Stromal cell of bone marrow (primary cell): Measurements from ENCODE around the gene TSPEAR.
A peak's percentile ranks its signal among the peaks of the same experiment; 100 is the strongest.

Source experiments
- DNase-seq: peaks from one replicate; pipeline ENCODE4 v3.0.0-alpha.2; 2012; ENCODE audit warnings: low read depth

Gene TSPEAR

GRCh38 chr21:44462086-44462833, 249.1 kb downstream of the TSPEAR start:
- no peak for DNase-seq

GRCh38 chr21:44461464-44462001, 249.8 kb downstream of the TSPEAR start:
- no peak for DNase-seq

- DNase-seq: no peak
Measured at GRCh38 chr21:44461005-44461404, 250.4 kb downstream of the TSPEAR start.

- no peak for DNase-seq
Measured at GRCh38 chr21:44460441-44460755, 251.0 kb downstream of the TSPEAR start.

GRCh38 chr21:44459712-44460440, 251.5 kb downstream of the TSPEAR start:
- DNase-seq: no peak

- DNase-seq: no peak
Measured at GRCh38 chr21:44458971-44459711, 252.2 kb downstream of the TSPEAR start.

GRCh38 chr21:44456915-44457736, 254.2 kb downstream of the TSPEAR start:
- DNase-seq: no peak

GRCh38 chr21:44456214-44456914, 255.0 kb downstream of the TSPEAR start:
- DNase-seq: no peak

GRCh38 chr21:44455524-44456213, 255.7 kb downstream of the TSPEAR start:
- DNase-seq: peak; percentile 2

- peak; percentile 30 for DNase-seq
Measured at GRCh38 chr21:44454747-44455523, 256.4 kb downstream of the TSPEAR start, which contains the start of gene LRRC3. Gene LRRC3 (plus strand): TSS chr21:44455510. CDS start chr21:44456645, 1,135 bp downstream.

GRCh38 chr21:44454058-44454457, 257.3 kb downstream of the TSPEAR start:
- no peak for DNase-seq

GRCh38 chr21:44453120-44453519, 258.3 kb downstream of the TSPEAR start:
- DNase-seq: no peak

GRCh38 chr21:44450999-44451398, 260.4 kb downstream of the TSPEAR start:
- DNase-seq: no peak

GRCh38 chr21:44450402-44450801, 261.0 kb downstream of the TSPEAR start:
- no peak for DNase-seq

- no peak for DNase-seq
Measured at GRCh38 chr21:44449473-44450363, 261.7 kb downstream of the TSPEAR start.

- no peak for DNase-seq
Measured at GRCh38 chr21:44448651-44449131, 262.7 kb downstream of the TSPEAR start.
